IMR-90 (cell line): Measurements from ENCODE around the gene DUXA. TPM values are rescaled to one million over a fixed set of nuclear protein-coding genes. Genes with fewer than 3 reads are reported as not detected.

Experiments
- ATAC-seq: fragments of 200-7000 bp; cut with Tn5 transposase; 2 replicates; pipeline ENCODE4 v1.9.1; 2020; ENCODE audit warnings: low read depth, mild to moderate bottlenecking, moderate library complexity
- BruUV-seq: library from RNA; stranded (reverse); fragments of 400-500 nt; replicated peaks from 2 replicates; lab custom pipeline; 2021; lab: Mats Ljungman, UMichigan
- CTCF ChIA-PET: fragments of 300-600 bp; formaldehyde crosslinking; extraction: SDS; loops from one replicate; lab custom pipeline; 2021; ENCODE audit warnings: antibody characterized with exemption; lab: Yijun Ruan, JAX
- POLR2A ChIA-PET: fragments of 300-600 bp; sonication (Branson Sonifier 250); formaldehyde crosslinking; loops from one replicate; lab custom pipeline; 2022; ENCODE audit warnings: antibody characterized with exemption; ENCODE audit not compliant: unreplicated experiment; lab: Charles Lee
- DNase-seq: peaks from one replicate; pipeline ENCODE4 v3.0.0; 2013
- H2AFZ ChIP-seq: replicated peaks from 2 replicates; pipeline ENCODE3; 2013; ENCODE audit warnings: low read length, mild to moderate bottlenecking; ENCODE audit not compliant: poor library complexity
- H2AK5ac ChIP-seq: 2 replicates; pipeline ENCODE4 v1.6.1; 2013; ENCODE audit warnings: low read depth, low read length, inconsistent platforms
- H2AK9ac ChIP-seq: replicated peaks from 2 replicates; pipeline ENCODE3; 2013; ENCODE audit warnings: mild to moderate bottlenecking, low read depth, low read length, moderate library complexity; ENCODE audit not compliant: poor library complexity
- H2BK120ac ChIP-seq: 2 replicates; pipeline ENCODE4 v1.6.1; 2013; ENCODE audit warnings: low read depth, low read length, inconsistent platforms
- H2BK15ac ChIP-seq: 3 replicates; pipeline ENCODE4 v1.6.1; 2013; ENCODE audit warnings: low read depth, low read length, inconsistent platforms
- H2BK20ac ChIP-seq: 2 replicates; pipeline ENCODE4 v1.6.1; 2013; ENCODE audit warnings: low read depth, mild to moderate bottlenecking, inconsistent platforms, low read length, moderate library complexity
- H2BK5ac ChIP-seq: 2 replicates; pipeline ENCODE4 v1.6.1; 2013; ENCODE audit warnings: mild to moderate bottlenecking, low read depth, low read length, inconsistent platforms; ENCODE audit not compliant: poor library complexity, severe bottlenecking
- H3K14ac ChIP-seq: replicated peaks from 2 replicates; pipeline ENCODE4 v1.6.1; 2013; ENCODE audit warnings: low read depth, low read length, inconsistent platforms
- H3K18ac ChIP-seq: 2 replicates; pipeline ENCODE4 v1.6.1; 2013; ENCODE audit warnings: low read depth, low read length, control low read depth
- H3K23ac ChIP-seq: 2 replicates; pipeline ENCODE4 v1.6.1; 2013; ENCODE audit warnings: low read depth, low read length, inconsistent platforms
- H3K27ac ChIP-seq: 2 replicates; pipeline ENCODE4 v1.5.1; 2013; ENCODE audit warnings: mild to moderate bottlenecking, control low read depth, low read length; ENCODE audit not compliant: insufficient read depth
- H3K27me3 ChIP-seq: 2 replicates; pipeline ENCODE4 v1.6.1; 2013; ENCODE audit warnings: low read length; ENCODE audit not compliant: control insufficient read depth, insufficient read depth
- H3K36me3 ChIP-seq: 2 replicates; pipeline ENCODE4 v1.6.1; 2013; ENCODE audit warnings: low read length, mixed read lengths; ENCODE audit not compliant: control insufficient read depth, insufficient read depth
- H3K4ac ChIP-seq: 2 replicates; pipeline ENCODE4 v1.6.1; 2013; ENCODE audit warnings: low read depth, low read length, inconsistent platforms
- H3K4me1 ChIP-seq: 2 replicates; pipeline ENCODE4 v1.6.1; 2013; ENCODE audit warnings: low read length, mixed read lengths; ENCODE audit not compliant: control insufficient read depth, insufficient read depth
- H3K4me2 ChIP-seq: 2 replicates; pipeline ENCODE4 v1.6.1; 2013; ENCODE audit warnings: low read depth, mild to moderate bottlenecking, control low read depth, low read length, moderate library complexity
- H3K4me3 ChIP-seq: 2 replicates; pipeline ENCODE4 v1.5.1; 2013; ENCODE audit warnings: low read depth, mild to moderate bottlenecking, control low read depth, low read length, moderate library complexity; ENCODE audit not compliant: insufficient read depth
- H3K56ac ChIP-seq: 2 replicates; pipeline ENCODE4 v1.6.1; 2013; ENCODE audit warnings: low read length, inconsistent platforms; ENCODE audit not compliant: insufficient read depth; ENCODE audit errors: extremely low read depth
- H3K79me1 ChIP-seq, 2 experiments: 2 replicates each; pipeline ENCODE4 v1.6.1; 2013; ENCODE audit warnings: low read length in 2 of 2, inconsistent platforms in 1 of 2, low read depth in 1 of 2
- H3K9ac ChIP-seq: 2 replicates; pipeline ENCODE4 v1.6.1; 2013; ENCODE audit warnings: low read depth, low read length, control low read depth
- H3K9me1 ChIP-seq: 2 replicates; pipeline ENCODE4 v1.6.1; 2013; ENCODE audit warnings: low read length, inconsistent platforms; ENCODE audit not compliant: insufficient read depth
- H3K9me3 ChIP-seq: 2 replicates; pipeline ENCODE4 v1.6.1; 2013; ENCODE audit warnings: low read length; ENCODE audit not compliant: control insufficient read depth, insufficient read depth
- H4K20me1 ChIP-seq: 2 replicates; pipeline ENCODE4 v1.6.1; 2013; ENCODE audit warnings: low read length, inconsistent platforms; ENCODE audit not compliant: insufficient read depth
- H4K5ac ChIP-seq: 2 replicates; pipeline ENCODE4 v1.6.1; 2013; ENCODE audit warnings: mild to moderate bottlenecking, low read depth, low read length, control low read depth
- H4K8ac ChIP-seq, 2 experiments: 2 replicates each; pipeline ENCODE4 v1.6.1; 2013; ENCODE audit warnings: low read depth in 2 of 2, low read length in 2 of 2, control low read depth in 1 of 2, inconsistent platforms in 1 of 2
- H4K91ac ChIP-seq: 2 replicates; pipeline ENCODE4 v1.6.1; 2013; ENCODE audit warnings: low read depth, low read length, inconsistent platforms; ENCODE audit not compliant: insufficient read depth
- BHLHE40 ChIP-seq: fragments of 150-350 bp; IDR thresholded peaks from 2 replicates; pipeline ENCODE4 v1.6.1; 2016; ENCODE audit warnings: mild to moderate bottlenecking, low read depth, low read length
- CHD1 ChIP-seq: IDR thresholded peaks from 2 replicates; pipeline ENCODE4 v1.6.1; 2012; ENCODE audit warnings: low read depth, low read length, improper control_type of control experiment
- FOS ChIP-seq: fragments of 150-350 bp; IDR thresholded peaks from 2 replicates; pipeline ENCODE4 v1.6.1; 2016; ENCODE audit warnings: low read depth, low read length
- MAZ ChIP-seq: IDR thresholded peaks from 2 replicates; pipeline ENCODE4 v1.6.1; 2012; ENCODE audit warnings: low read depth, mild to moderate bottlenecking, low read length, improper control_type of control experiment, moderate library complexity, borderline replicate concordance
- MXI1 ChIP-seq: IDR thresholded peaks from 2 replicates; pipeline ENCODE4 v1.6.1; 2012; ENCODE audit warnings: low read depth, mild to moderate bottlenecking, low read length, moderate library complexity, borderline replicate concordance
- NFE2L2 ChIP-seq: fragments of 150-350 bp; IDR thresholded peaks from 2 replicates; pipeline ENCODE4 v1.6.1; 2016; ENCODE audit warnings: low read depth, mild to moderate bottlenecking, low read length
- RAD21 ChIP-seq: IDR thresholded peaks from 2 replicates; pipeline ENCODE4 v1.6.1; 2012; ENCODE audit warnings: low read length, improper control_type of control experiment
- RCOR1 ChIP-seq: IDR thresholded peaks from 2 replicates; pipeline ENCODE4 v1.6.1; 2012; ENCODE audit warnings: mild to moderate bottlenecking, low read length, improper control_type of control experiment; ENCODE audit not compliant: insufficient replicate concordance
- RFX5 ChIP-seq: IDR thresholded peaks from 2 replicates; pipeline ENCODE4 v1.8.0; 2012; ENCODE audit warnings: low read depth, mild to moderate bottlenecking, low read length, moderate library complexity
- SMC3 ChIP-seq: fragments of 150-350 bp; IDR thresholded peaks from 2 replicates; pipeline ENCODE4 v1.6.1; 2016; ENCODE audit warnings: low read depth, mild to moderate bottlenecking, antibody characterized with exemption, low read length, moderate library complexity
- USF2 ChIP-seq: fragments of 150-350 bp; IDR thresholded peaks from 2 replicates; pipeline ENCODE4 v1.6.1; 2017; ENCODE audit warnings: mild to moderate bottlenecking, antibody characterized with exemption, low read length, low read depth
- WGBS, 2 experiments: methylation state at CpG; one replicate each; pipeline versions ENCODE4 v1.1.5 to v1.1.7; 2013; ENCODE audit warnings: missing lambda C conversion rate in 2 of 2; ENCODE audit not compliant: insufficient read length in 1 of 2; ENCODE audit errors: extremely low coverage in 2 of 2; 5-methylcytosine and 5-hydroxymethylcytosine counted together
- dilution Hi-C: fragments of 300-500 bp; cut with HindIII; formaldehyde crosslinking; loops from one replicate; pipeline ENCODE4 v1.14.3; 2018; ENCODE audit warnings: low sequenced_read_pairs; ENCODE audit not compliant: unreplicated experiment
- in situ Hi-C: fragments of 300-500 bp; cut with MboI; formaldehyde crosslinking; loops from 3 replicates; pipeline ENCODE4 v1.14.3; 2019; ENCODE audit warnings: low sequenced_read_pairs, inconsistent platforms, mixed read lengths
- intact Hi-C: fragments of 100-400 bp; cut with micrococcal nuclease; formaldehyde crosslinking; loops from 2 replicates; pipeline ENCODE4 v1.10.0; 2022
- polyA plus RNA-seq, 3 experiments: library from polyadenylated mRNA; depleted of rRNA; stranded (reverse); fragments of >200 nt; gene quantifications; 2 replicates each; pipeline ENCODE4 v1.2.3, GENCODE V29; 2012; ENCODE audit warnings: low replicate concordance in 1 of 3
- total RNA-seq: library from RNA; depleted of rRNA; stranded (reverse); fragments of >200 nt; gene quantifications from 2 replicates; pipeline ENCODE4 v1.2.3, GENCODE V29; 2012
- TF ChIP-seq, protein P1 (sequence below): conservative IDR thresholded peaks from 2 replicates; pipeline ENCODE4 v1.5.1; 2012; ENCODE audit warnings: mild to moderate bottlenecking, low read depth, low read length, improper control_type of control experiment
- TF ChIP-seq, protein P2 (sequence below): fragments of 150-350 bp; IDR thresholded peaks from 2 replicates; pipeline ENCODE4 v1.6.1; 2016; ENCODE audit warnings: low read depth, mild to moderate bottlenecking, low read length, moderate library complexity, borderline replicate concordance

DUXA gene
- total and polyA plus RNA-seq, 2 of the 4 experiments (the other 2 are of a cell fraction), result not detected

DNA sequence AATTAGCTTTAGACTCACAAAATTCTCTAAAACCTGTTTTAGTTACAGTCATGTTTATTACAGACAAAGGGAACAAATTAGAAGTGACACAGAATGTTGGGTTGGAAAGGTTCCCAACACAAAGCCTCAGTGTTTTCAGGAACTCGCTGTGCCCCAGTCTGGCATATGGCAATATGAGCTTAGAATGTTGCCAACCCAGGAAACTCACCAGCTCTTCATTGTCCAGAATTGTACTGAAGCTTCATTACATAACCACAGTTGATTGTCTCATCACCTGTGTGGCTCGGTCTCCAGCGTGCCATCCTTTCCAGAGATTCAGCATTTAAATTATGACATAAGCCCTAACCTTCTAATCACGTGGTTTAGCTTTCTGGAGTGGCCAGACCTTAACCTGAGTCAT lies 43.1 kb upstream of the DUXA start:
- 0 out of 2 replicates have a peak, but pooled peaks cover 2% of the 10 kb centered on the region for H3K4me1 ChIP-seq
- H2BK20ac ChIP-seq, result no peak overlapping the region
- ATAC-seq, result no peak
- H4K91ac ChIP-seq, result no peak overlapping the region
- dilution Hi-C loops, result no loop called here
- H3K4me3 ChIP-seq, result no peak overlapping the region
- TF ChIP-seq FOS, result no peak
- TF ChIP-seq, protein P1, sequence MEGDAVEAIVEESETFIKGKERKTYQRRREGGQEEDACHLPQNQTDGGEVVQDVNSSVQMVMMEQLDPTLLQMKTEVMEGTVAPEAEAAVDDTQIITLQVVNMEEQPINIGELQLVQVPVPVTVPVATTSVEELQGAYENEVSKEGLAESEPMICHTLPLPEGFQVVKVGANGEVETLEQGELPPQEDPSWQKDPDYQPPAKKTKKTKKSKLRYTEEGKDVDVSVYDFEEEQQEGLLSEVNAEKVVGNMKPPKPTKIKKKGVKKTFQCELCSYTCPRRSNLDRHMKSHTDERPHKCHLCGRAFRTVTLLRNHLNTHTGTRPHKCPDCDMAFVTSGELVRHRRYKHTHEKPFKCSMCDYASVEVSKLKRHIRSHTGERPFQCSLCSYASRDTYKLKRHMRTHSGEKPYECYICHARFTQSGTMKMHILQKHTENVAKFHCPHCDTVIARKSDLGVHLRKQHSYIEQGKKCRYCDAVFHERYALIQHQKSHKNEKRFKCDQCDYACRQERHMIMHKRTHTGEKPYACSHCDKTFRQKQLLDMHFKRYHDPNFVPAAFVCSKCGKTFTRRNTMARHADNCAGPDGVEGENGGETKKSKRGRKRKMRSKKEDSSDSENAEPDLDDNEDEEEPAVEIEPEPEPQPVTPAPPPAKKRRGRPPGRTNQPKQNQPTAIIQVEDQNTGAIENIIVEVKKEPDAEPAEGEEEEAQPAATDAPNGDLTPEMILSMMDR, result no peak
- TF ChIP-seq CHD1, result no peak
- TF ChIP-seq RCOR1, result no peak
- TF ChIP-seq RAD21, result no peak
- TF ChIP-seq NFE2L2, result no peak
- TF ChIP-seq MXI1, result no peak
- TF ChIP-seq USF2, result no peak
- no peak for TF ChIP-seq SMC3
- no peak for TF ChIP-seq BHLHE40
- no peak for TF ChIP-seq RFX5
- no peak for TF ChIP-seq MAZ
- TF ChIP-seq, protein P2, sequence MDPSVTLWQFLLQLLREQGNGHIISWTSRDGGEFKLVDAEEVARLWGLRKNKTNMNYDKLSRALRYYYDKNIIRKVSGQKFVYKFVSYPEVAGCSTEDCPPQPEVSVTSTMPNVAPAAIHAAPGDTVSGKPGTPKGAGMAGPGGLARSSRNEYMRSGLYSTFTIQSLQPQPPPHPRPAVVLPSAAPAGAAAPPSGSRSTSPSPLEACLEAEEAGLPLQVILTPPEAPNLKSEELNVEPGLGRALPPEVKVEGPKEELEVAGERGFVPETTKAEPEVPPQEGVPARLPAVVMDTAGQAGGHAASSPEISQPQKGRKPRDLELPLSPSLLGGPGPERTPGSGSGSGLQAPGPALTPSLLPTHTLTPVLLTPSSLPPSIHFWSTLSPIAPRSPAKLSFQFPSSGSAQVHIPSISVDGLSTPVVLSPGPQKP, result no peak
- H3K4me2 ChIP-seq, result no peak overlapping the region
- peaks cover 3% of the 10 kb centered on the region; the same call in 1 of the 2 replicates for H3K9me1 ChIP-seq
- H4K8ac ChIP-seq, result no peak overlapping the region
- peaks cover 48 to 54% of the 10 kb centered on the region in 2 experiments for H3K79me1 ChIP-seq
- H2AFZ ChIP-seq, result no peak overlapping the region
- POLR2A ChIA-PET, result no interaction called here
- H3K36me3 ChIP-seq, result peaks cover 58% of the 10 kb centered on the region
- H3K14ac ChIP-seq, result no peak overlapping the region
- H3K18ac ChIP-seq, result no peak overlapping the region
- no peak overlapping the region for H2BK120ac ChIP-seq
- no peaks in the 10 kb centered on the region for H3K27me3 ChIP-seq
- H3K9me3 ChIP-seq, result peaks cover 9% of the 10 kb centered on the region
- H4K5ac ChIP-seq, result no peak overlapping the region
- 80% methylated on average over 3 of the region's 4 CpGs; no CpG with 5 or more reads in 1 of the 2 experiments for WGBS, 2 experiments
- no peak overlapping the region for H3K27ac ChIP-seq
- no peak overlapping the region; the same call in 1 of the 2 replicates for H3K56ac ChIP-seq
- H2BK5ac ChIP-seq, result no peak overlapping the region
- BruUV-seq, result no TSS peak
- no peak overlapping the region for H3K4ac ChIP-seq
- no peak overlapping the region for H2AK5ac ChIP-seq
- CTCF ChIA-PET, result no interaction called here
- intact Hi-C loops, result no loop called here
- H3K23ac ChIP-seq, result no peak overlapping the region
- in situ Hi-C loops, result no loop called here
- H4K20me1 ChIP-seq, result peaks cover 13% of the 10 kb centered on the region
- no peak overlapping the region for H3K9ac ChIP-seq
- H2AK9ac ChIP-seq, result no peak overlapping the region
- no peak for DNase-seq
- no peak overlapping the region for H2BK15ac ChIP-seq
